Fibroblast of lung (primary cell): ENCODE results near the gene TARS2. TPM values are rescaled to one million over a fixed set of nuclear protein-coding genes. Genes with fewer than 3 reads are reported as not detected.
A peak's percentile ranks its signal among the peaks of the same experiment; 100 is the strongest.

Experiments
- DNase-seq, 2 donors: peaks; one replicate each; pipeline versions ENCODE4 v3.0.0 to v3.0.0-alpha.2; 2010; ENCODE audit warnings: low read depth in 2 of 2
- H2AFZ ChIP-seq: 2 replicates; pipeline ENCODE4 v1.5.1; 2012; ENCODE audit warnings: low read length, control low read depth, inconsistent platforms
- H3K27ac ChIP-seq: 2 replicates; pipeline ENCODE4 v1.5.1; 2011; ENCODE audit warnings: low read length, control low read depth; ENCODE audit not compliant: insufficient read depth
- H3K27me3 ChIP-seq: 2 replicates; pipeline ENCODE4 v1.5.1; 2011; ENCODE audit warnings: mild to moderate bottlenecking, low read length; ENCODE audit not compliant: control insufficient read depth, insufficient read depth
- H3K36me3 ChIP-seq: 2 replicates; pipeline ENCODE4 v1.5.1; 2011; ENCODE audit warnings: low read length; ENCODE audit not compliant: control insufficient read depth, insufficient read depth
- H3K4me1 ChIP-seq: 2 replicates; pipeline ENCODE4 v1.5.1; 2011; ENCODE audit warnings: low read length; ENCODE audit not compliant: control insufficient read depth, insufficient read depth; ENCODE audit errors: extremely low read depth
- H3K4me2 ChIP-seq: 2 replicates; pipeline ENCODE4 v1.5.1; 2011; ENCODE audit warnings: low read length, control low read depth; ENCODE audit not compliant: insufficient read depth; ENCODE audit errors: extremely low read depth
- H3K4me3 ChIP-seq, 4 experiments: fragments of 200-600 bp in 1 of 4; sonication (generic) in 1 of 4; replicated peaks in 1 of 4; 2 replicates each; pipeline ENCODE4 v1.5.1; 2011 to 2016; ENCODE audit warnings: low read length in 4 of 4, low read depth in 3 of 4, mild to moderate bottlenecking in 3 of 4, control low read depth in 2 of 4, inconsistent platforms in 1 of 4, mixed read lengths in 1 of 4; ENCODE audit not compliant: insufficient read depth in 1 of 4; ENCODE audit errors: control extremely low read depth in 1 of 4
- H3K79me2 ChIP-seq: 2 replicates; pipeline ENCODE4 v1.5.1; 2012; ENCODE audit warnings: mild to moderate bottlenecking, low read length, inconsistent platforms; ENCODE audit not compliant: control insufficient read depth, insufficient read depth
- H3K9ac ChIP-seq: 2 replicates; pipeline ENCODE4 v1.5.1; 2011; ENCODE audit warnings: mild to moderate bottlenecking, low read length, control low read depth; ENCODE audit not compliant: insufficient read depth
- H3K9me3 ChIP-seq: 2 replicates; pipeline ENCODE4 v1.5.1; 2012; ENCODE audit warnings: low read depth, low read length; ENCODE audit not compliant: control insufficient read depth, insufficient read depth
- H4K20me1 ChIP-seq: 2 replicates; pipeline ENCODE4 v1.5.1; 2011; ENCODE audit warnings: low read length; ENCODE audit not compliant: control insufficient read depth, insufficient read depth; ENCODE audit errors: extremely low read depth
- EZH2 ChIP-seq: IDR thresholded peaks from 2 replicates; pipeline ENCODE4 v1.5.1; 2012; ENCODE audit warnings: low read length, control low read depth, mild to moderate bottlenecking; ENCODE audit errors: missing control alignments
- polyA plus RNA-seq, 2 donors: library from polyadenylated mRNA; depleted of rRNA in 1 of 2; stranded (reverse) in 1 of 2; unstranded in 1 of 2; fragments of >200 nt; gene quantifications; 2 replicates each; pipeline ENCODE4 v1.2.1, GENCODE V29; 2011 to 2012; ENCODE audit warnings: missing spikeins in 1 of 2
- total RNA-seq: library from RNA; depleted of rRNA; stranded (reverse); fragments of >200 nt; gene quantifications from 2 replicates; pipeline ENCODE4 v1.2.1, GENCODE V29; 2014
- TF ChIP-seq, protein P1 (sequence below), 2 donors: IDR thresholded peaks in 1 of 2; conservative IDR thresholded peaks in 1 of 2; 1 replicate in 1 of 2; 2 replicates in 1 of 2; pipeline ENCODE4 v1.5.1; 2011 to 2012; ENCODE audit warnings: low read length in 2 of 2, control low read depth in 1 of 2, inconsistent platforms in 1 of 2, low read depth in 1 of 2, mild to moderate bottlenecking in 1 of 2

Gene TARS2
- total and polyA plus RNA-seq, 2 donors (not counting 1 experiment from before 2014, with no cell fraction given), result 7.4 to 17.3 TPM

DNA sequence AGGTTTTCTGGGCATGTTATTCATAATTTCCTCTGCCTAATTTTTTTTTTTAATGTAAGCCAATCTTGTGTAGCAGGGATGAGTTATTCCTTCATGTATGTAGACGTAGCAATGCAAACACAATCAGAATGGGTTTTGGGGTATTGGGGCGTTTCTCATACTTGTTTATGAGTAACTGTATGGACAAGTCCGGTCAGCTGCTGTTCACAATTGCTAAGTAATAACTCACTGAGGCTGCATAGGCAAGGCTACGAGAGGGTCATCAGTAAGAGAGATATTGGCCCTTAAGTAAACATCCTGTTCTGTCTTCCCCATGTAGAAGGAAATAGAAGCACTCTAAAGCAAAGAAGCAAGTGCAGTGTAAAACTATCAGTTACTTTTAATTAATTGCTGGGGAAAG, 9.5 kb upstream of the TARS2 start:
- Histone ChIP-seq H3K27ac (peak overlapping the region; percentile 42), H3K4me3 (no peak overlapping the region), H3K4me1 (peaks cover 4% of the 10 kb centered on the region), H2AFZ (no peak overlapping the region), H3K4me2 (no peak overlapping the region), H3K79me2 (no peaks in the 10 kb centered on the region), H3K27me3 (no peaks in the 10 kb centered on the region), H3K36me3 (no peaks in the 10 kb centered on the region), H3K9me3 (no peaks in the 10 kb centered on the region), H4K20me1 (no peaks in the 10 kb centered on the region), H3K9ac (no peak overlapping the region)
- peak; percentile 42 to 50 for DNase-seq
- TF ChIP-seq, protein P1, sequence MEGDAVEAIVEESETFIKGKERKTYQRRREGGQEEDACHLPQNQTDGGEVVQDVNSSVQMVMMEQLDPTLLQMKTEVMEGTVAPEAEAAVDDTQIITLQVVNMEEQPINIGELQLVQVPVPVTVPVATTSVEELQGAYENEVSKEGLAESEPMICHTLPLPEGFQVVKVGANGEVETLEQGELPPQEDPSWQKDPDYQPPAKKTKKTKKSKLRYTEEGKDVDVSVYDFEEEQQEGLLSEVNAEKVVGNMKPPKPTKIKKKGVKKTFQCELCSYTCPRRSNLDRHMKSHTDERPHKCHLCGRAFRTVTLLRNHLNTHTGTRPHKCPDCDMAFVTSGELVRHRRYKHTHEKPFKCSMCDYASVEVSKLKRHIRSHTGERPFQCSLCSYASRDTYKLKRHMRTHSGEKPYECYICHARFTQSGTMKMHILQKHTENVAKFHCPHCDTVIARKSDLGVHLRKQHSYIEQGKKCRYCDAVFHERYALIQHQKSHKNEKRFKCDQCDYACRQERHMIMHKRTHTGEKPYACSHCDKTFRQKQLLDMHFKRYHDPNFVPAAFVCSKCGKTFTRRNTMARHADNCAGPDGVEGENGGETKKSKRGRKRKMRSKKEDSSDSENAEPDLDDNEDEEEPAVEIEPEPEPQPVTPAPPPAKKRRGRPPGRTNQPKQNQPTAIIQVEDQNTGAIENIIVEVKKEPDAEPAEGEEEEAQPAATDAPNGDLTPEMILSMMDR (conservative IDR thresholded peaks at IDR 0.05 in 1 of 2, IDR thresholded peaks at IDR 0.05 in 1 of 2; ENCODE audit: low read depth in 1 of 2, low read length in 2 of 2), result no peak
- no peak for TF ChIP-seq EZH2

DNA sequence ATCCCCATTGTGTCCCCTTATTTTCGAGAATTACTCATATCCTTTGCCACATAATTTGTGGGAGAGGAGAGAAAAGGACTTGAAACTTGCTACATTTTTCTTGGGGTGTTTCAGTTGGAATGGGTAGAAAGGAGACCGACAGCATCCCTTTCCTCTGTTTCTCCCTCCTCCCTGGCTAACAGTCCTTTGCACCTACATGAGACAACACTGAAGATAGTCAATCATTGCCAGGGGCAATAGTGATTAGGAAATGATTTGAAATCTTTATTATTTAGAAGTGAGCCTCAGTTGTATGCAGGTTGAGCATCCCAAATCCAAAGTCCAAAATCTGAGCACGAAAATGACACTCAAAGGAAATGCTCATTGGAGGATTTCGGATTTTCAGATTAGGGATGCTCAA, 7.8 kb upstream of the TARS2 start:
- H3K36me3 ChIP-seq, result no peaks in the 10 kb centered on the region
- H3K27me3 ChIP-seq, result no peaks in the 10 kb centered on the region
- no peaks in the 10 kb centered on the region for H4K20me1 ChIP-seq
- no peak overlapping the region for H3K9ac ChIP-seq
- no peak overlapping the region for H2AFZ ChIP-seq
- no peak overlapping the region for H3K27ac ChIP-seq
- H3K4me2 ChIP-seq, result no peak overlapping the region
- no peaks in the 10 kb centered on the region for H3K79me2 ChIP-seq
- DNase-seq, result no peak
- no peaks in the 10 kb centered on the region for H3K9me3 ChIP-seq
- H3K4me3 ChIP-seq, result no peak overlapping the region
- peaks cover 4% of the 10 kb centered on the region for H3K4me1 ChIP-seq
- no peak for TF ChIP-seq EZH2
- TF ChIP-seq, protein P1 (conservative IDR thresholded peaks at IDR 0.05 in 1 of 2, IDR thresholded peaks at IDR 0.05 in 1 of 2; ENCODE audit: low read depth in 1 of 2, low read length in 2 of 2), result no peak

DNA sequence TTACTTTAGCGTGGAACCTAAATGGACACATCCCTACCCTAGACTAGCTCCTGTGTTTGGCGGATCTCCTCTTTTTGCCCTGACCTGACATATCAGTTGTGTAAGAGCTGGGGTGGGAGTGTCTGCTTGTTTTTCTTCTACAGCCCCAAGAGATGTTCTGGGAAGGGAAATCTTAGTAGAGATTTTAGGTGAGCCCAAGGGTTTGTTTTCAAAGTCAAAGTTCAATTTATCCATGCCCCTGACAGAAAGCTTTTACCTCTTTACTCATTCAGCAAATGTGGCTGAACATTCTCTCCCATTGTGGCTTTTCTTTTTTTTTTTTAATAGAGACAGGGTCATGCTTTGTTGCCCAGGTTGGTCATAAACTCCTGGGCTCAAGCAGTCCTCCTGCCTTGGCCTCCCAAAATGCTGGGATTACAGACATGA, 7.3 kb upstream of the TARS2 start:
- no peak for DNase-seq
- no peak overlapping the region for H3K4me3 ChIP-seq
- H3K4me2 ChIP-seq, result no peak overlapping the region
- no peaks in the 10 kb centered on the region for H3K36me3 ChIP-seq
- no peak for TF ChIP-seq EZH2
- TF ChIP-seq, protein P1 (conservative IDR thresholded peaks at IDR 0.05 in 1 of 2, IDR thresholded peaks at IDR 0.05 in 1 of 2; ENCODE audit: low read depth in 1 of 2, low read length in 2 of 2), result no peak
- no peaks in the 10 kb centered on the region for H3K27me3 ChIP-seq
- no peaks in the 10 kb centered on the region for H4K20me1 ChIP-seq
- H3K9me3 ChIP-seq, result no peaks in the 10 kb centered on the region
- no peak overlapping the region for H2AFZ ChIP-seq
- H3K4me1 ChIP-seq, result peaks cover 8% of the 10 kb centered on the region
- no peaks in the 10 kb centered on the region for H3K79me2 ChIP-seq
- no peak overlapping the region for H3K27ac ChIP-seq
- no peak overlapping the region for H3K9ac ChIP-seq
